ENCODE data around the gene TRPM3.

TRPM3 gene

DNA sequence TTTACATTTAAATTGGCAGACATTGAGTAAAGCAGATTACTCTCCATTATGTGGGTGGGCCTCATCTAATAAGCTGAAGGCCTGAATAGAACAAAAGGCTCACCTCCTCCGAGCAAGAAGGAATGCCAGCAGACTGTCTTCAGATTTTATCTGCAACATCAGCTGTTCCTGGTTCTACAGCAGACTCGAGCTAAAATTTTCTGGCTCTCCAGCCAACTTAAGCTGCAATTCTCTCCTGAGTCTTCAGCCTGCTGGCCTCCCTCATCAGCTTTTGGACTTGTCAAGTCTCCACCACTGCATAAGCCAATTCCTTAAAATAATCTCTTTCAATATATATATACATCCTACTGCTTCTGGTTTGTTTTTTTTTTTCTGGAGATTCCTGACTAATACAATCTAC, 12.5 kb downstream of the TRPM3 start:
- Histone ChIP-seq H4K20me1 (ENCODE audit: insufficient read depth, low read length) (no peaks in the 10 kb centered on the region), H2AFZ (ENCODE audit: low read depth, low read length) (no peak overlapping the region), H3K4me3 (ENCODE audit: low read length) (no peak overlapping the region), H3K36me3 (replicated peaks; ENCODE audit: low read depth, low read length) (no peaks in the 10 kb centered on the region), H3K4me2 (ENCODE audit: low read length) (no peak overlapping the region), H3K79me2 (ENCODE audit: low read length) (no peaks in the 10 kb centered on the region), H3K9me3 (ENCODE audit: insufficient read depth, low read length) (no peaks in the 10 kb centered on the region), H3K27ac (ENCODE audit: low read length) (no peak overlapping the region), H3K27me3 (ENCODE audit: low read depth, low read length) (no peaks in the 10 kb centered on the region), H3K4me1 (ENCODE audit: low read length) (no peaks in the 10 kb centered on the region), H3K9ac (ENCODE audit: low read length) (no peak overlapping the region)
- TF ChIP-seq EZH2phosphoT487 (IDR thresholded peaks at IDR 0.05; ENCODE audit: low read depth): no peak
- TF ChIP-seq, protein P1, sequence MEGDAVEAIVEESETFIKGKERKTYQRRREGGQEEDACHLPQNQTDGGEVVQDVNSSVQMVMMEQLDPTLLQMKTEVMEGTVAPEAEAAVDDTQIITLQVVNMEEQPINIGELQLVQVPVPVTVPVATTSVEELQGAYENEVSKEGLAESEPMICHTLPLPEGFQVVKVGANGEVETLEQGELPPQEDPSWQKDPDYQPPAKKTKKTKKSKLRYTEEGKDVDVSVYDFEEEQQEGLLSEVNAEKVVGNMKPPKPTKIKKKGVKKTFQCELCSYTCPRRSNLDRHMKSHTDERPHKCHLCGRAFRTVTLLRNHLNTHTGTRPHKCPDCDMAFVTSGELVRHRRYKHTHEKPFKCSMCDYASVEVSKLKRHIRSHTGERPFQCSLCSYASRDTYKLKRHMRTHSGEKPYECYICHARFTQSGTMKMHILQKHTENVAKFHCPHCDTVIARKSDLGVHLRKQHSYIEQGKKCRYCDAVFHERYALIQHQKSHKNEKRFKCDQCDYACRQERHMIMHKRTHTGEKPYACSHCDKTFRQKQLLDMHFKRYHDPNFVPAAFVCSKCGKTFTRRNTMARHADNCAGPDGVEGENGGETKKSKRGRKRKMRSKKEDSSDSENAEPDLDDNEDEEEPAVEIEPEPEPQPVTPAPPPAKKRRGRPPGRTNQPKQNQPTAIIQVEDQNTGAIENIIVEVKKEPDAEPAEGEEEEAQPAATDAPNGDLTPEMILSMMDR (IDR thresholded peaks at IDR 0.05; ENCODE audit: low read depth, low read length): no peak

DNA sequence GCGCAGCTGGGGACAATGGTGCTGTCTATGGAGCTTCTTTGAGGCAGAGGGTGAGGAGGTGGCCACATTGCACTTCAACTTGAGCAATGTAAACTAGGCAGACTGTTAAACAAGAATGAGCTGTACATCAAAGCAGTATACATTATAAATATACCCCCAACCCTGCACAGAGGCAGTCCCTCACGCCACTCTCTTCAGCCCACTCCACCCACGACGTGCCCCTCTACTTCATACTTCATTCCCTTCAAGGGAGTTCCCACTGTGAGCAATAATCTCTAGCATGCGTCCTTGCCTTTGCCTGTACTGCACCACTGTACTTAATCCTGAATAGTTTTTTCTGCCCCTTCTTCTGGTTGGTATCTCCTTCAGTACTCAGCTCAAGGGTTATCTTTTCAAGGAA, 14.4 kb downstream of the TRPM3 start:
- no peaks in the 10 kb centered on the region for H3K27me3 ChIP-seq (ENCODE audit: low read depth, low read length)
- TF ChIP-seq, protein P1 (IDR thresholded peaks at IDR 0.05; ENCODE audit: low read depth, low read length): no peak
- no peak for TF ChIP-seq EZH2phosphoT487 (IDR thresholded peaks at IDR 0.05; ENCODE audit: low read depth)
- H3K36me3 ChIP-seq (replicated peaks; ENCODE audit: low read depth, low read length): no peaks in the 10 kb centered on the region
- H2AFZ ChIP-seq (ENCODE audit: low read depth, low read length): no peak overlapping the region
- H3K9me3 ChIP-seq (ENCODE audit: insufficient read depth, low read length): no peaks in the 10 kb centered on the region
- H4K20me1 ChIP-seq (ENCODE audit: insufficient read depth, low read length): no peaks in the 10 kb centered on the region
- H3K4me3 ChIP-seq (ENCODE audit: low read length): no peak overlapping the region
- H3K27ac ChIP-seq (ENCODE audit: low read length): no peak overlapping the region
- no peaks in the 10 kb centered on the region for H3K4me1 ChIP-seq (ENCODE audit: low read length)
- H3K79me2 ChIP-seq (ENCODE audit: low read length): no peaks in the 10 kb centered on the region
- H3K4me2 ChIP-seq (ENCODE audit: low read length): no peak overlapping the region
- H3K9ac ChIP-seq (ENCODE audit: low read length): no peak overlapping the region

DNA sequence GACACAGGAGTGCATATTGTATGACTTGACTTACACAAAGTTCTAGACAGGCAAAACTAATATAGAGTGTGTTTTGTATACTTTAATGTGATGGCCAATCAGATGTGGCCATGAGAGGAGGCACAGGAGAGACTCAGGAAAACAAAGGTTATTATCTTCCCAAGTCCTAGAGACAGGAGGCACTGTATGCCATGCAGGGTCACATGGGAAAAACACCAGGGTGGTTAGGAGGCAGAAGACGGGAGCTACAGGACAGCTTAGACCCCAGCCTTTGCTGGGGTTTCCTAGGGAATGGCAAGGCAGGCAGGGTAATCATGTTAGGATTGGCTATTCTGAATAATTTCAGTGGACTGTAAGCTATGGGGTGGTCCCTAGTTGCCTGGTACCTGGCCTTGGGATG, 16.2 kb downstream of the TRPM3 start:
- Histone ChIP-seq H3K4me3 (ENCODE audit: low read length) (no peak overlapping the region), H3K27ac (ENCODE audit: low read length) (no peak overlapping the region), H3K9me3 (ENCODE audit: insufficient read depth, low read length) (no peaks in the 10 kb centered on the region), H3K9ac (ENCODE audit: low read length) (no peak overlapping the region), H3K79me2 (ENCODE audit: low read length) (no peaks in the 10 kb centered on the region), H4K20me1 (ENCODE audit: insufficient read depth, low read length) (no peaks in the 10 kb centered on the region), H3K27me3 (ENCODE audit: low read depth, low read length) (no peaks in the 10 kb centered on the region), H3K36me3 (replicated peaks; ENCODE audit: low read depth, low read length) (no peaks in the 10 kb centered on the region), H2AFZ (ENCODE audit: low read depth, low read length) (no peak overlapping the region), H3K4me2 (ENCODE audit: low read length) (no peak overlapping the region), H3K4me1 (ENCODE audit: low read length) (no peaks in the 10 kb centered on the region)
- TF ChIP-seq, protein P1 (IDR thresholded peaks at IDR 0.05; ENCODE audit: low read depth, low read length): no peak
- no peak for TF ChIP-seq EZH2phosphoT487 (IDR thresholded peaks at IDR 0.05; ENCODE audit: low read depth)

DNA sequence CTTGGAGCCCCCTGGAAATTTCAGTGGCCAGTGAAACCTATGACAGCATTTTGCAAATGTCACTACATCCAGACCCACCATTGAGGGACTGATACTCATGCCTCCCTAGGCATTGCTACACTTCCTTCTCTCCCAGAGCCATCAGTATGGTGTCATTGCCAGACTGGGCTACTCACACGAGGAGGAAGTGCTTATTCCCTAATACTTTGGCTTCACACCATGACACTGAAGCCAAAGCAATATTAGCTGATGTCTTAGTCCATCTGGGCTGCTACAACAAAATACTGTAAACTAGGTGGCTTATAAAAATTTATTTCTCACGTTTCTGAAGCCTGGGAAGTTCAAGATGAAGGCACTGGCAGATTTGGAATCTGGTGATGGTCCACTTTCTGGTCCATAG, 22.6 kb downstream of the TRPM3 start:
- Histone ChIP-seq H3K36me3 (replicated peaks; ENCODE audit: low read depth, low read length) (no peaks in the 10 kb centered on the region), H3K79me2 (ENCODE audit: low read length) (no peaks in the 10 kb centered on the region), H3K27ac (ENCODE audit: low read length) (no peak overlapping the region), H3K4me2 (ENCODE audit: low read length) (no peak overlapping the region), H3K9ac (ENCODE audit: low read length) (no peak overlapping the region), H3K27me3 (ENCODE audit: low read depth, low read length) (no peaks in the 10 kb centered on the region), H2AFZ (ENCODE audit: low read depth, low read length) (no peak overlapping the region), H3K4me1 (ENCODE audit: low read length) (no peaks in the 10 kb centered on the region), H3K9me3 (ENCODE audit: insufficient read depth, low read length) (no peaks in the 10 kb centered on the region), H3K4me3 (ENCODE audit: low read length) (no peak overlapping the region), H4K20me1 (ENCODE audit: insufficient read depth, low read length) (no peaks in the 10 kb centered on the region)
- TF ChIP-seq EZH2phosphoT487 (IDR thresholded peaks at IDR 0.05; ENCODE audit: low read depth): no peak

DNA sequence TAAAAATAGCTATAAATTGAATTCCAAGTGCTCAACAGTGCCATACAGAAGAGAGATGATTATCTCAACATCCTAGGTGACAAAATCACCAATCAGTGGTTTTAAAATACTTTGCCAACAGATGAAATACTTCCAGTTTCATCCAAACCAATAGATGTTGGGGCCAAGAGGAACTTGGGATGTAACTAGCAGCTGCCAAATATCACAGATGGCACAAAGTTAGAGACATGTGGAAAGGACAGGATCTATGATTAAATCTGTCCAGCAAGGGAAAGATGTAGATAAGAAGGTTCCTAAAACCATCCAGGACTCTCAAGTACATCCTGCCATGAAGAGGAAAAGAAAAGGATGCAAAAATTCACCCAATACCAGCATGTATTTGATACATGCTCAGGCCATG, 23.8 kb downstream of the TRPM3 start:
- Histone ChIP-seq H3K4me2 (ENCODE audit: low read length) (no peak overlapping the region), H2AFZ (ENCODE audit: low read depth, low read length) (no peak overlapping the region), H3K9ac (ENCODE audit: low read length) (no peak overlapping the region), H3K79me2 (ENCODE audit: low read length) (no peaks in the 10 kb centered on the region), H3K27me3 (ENCODE audit: low read depth, low read length) (no peaks in the 10 kb centered on the region), H3K9me3 (ENCODE audit: insufficient read depth, low read length) (no peaks in the 10 kb centered on the region), H3K4me1 (ENCODE audit: low read length) (no peaks in the 10 kb centered on the region), H3K36me3 (replicated peaks; ENCODE audit: low read depth, low read length) (no peaks in the 10 kb centered on the region), H3K4me3 (ENCODE audit: low read length) (no peak overlapping the region), H4K20me1 (ENCODE audit: insufficient read depth, low read length) (no peaks in the 10 kb centered on the region), H3K27ac (ENCODE audit: low read length) (no peak overlapping the region)
- TF ChIP-seq, protein P1 (IDR thresholded peaks at IDR 0.05; ENCODE audit: low read depth, low read length): no peak
- TF ChIP-seq EZH2phosphoT487 (IDR thresholded peaks at IDR 0.05; ENCODE audit: low read depth): no peak

Data from OCI-LY3 (cell line).